Fibroblast of skin of right quadriceps (primary cell): ENCODE data around the gene TBC1D2.
"Not testable (repeated sequence)": the region's sequence is repeated elsewhere in the genome, so short reads cannot be mapped to it uniquely, and the experiment has no call there.

Experiments
- DNase-seq: peaks from one replicate; pipeline ENCODE4 v3.0.0-alpha.2; 2013

TBC1D2 gene

GRCh38 chr9:98185611-98186171, 69.8 kb downstream of the TBC1D2 start:
- no peak for DNase-seq

- no peak for DNase-seq
These were observed 70.4 kb downstream of the TBC1D2 start for GRCh38 chr9:98185021-98185567.

GRCh38 chr9:98184326-98184725, 71.1 kb downstream of the TBC1D2 start:
- DNase-seq = no peak

DNA sequence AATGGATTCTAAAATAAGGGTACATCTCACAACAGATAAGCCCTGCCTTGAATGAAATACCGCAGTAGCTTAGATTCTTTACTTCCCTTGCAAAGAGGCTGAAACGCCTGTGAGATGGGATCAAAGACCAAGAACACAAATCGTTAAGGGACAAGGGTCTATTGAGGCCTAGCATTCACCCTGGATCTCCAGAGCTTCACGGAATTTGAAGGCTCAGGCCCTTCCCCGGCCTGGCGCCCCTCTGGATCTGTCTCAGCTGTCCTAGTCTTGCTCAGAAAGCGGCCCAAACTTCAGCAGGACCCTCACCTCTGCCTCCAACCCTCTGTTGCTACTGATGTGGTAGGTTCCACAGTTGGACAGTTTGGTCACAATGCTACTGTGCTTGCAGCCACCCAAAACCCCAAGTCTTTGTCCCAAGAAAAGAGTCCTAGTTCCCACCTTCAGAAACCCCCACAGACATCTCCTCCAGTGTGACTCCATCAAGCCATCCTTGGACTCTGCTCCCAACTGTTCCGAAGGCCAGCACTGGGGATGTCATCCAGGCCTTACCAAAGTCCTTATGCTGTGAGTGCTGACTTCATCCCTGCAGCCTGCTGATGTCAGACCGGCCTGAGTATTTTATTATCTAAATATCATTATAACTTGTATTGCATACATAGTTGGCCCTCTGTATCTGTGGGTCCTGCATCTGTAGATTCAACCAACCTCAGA, 72.4 kb downstream of the TBC1D2 start:
- no peak for DNase-seq

- DNase-seq = no peak
These were observed 73.2 kb downstream of the TBC1D2 start for GRCh38 chr9:98182069-98182820.

GRCh38 chr9:98181746-98182068, 73.7 kb downstream of the TBC1D2 start:
- DNase-seq = no peak

DNA sequence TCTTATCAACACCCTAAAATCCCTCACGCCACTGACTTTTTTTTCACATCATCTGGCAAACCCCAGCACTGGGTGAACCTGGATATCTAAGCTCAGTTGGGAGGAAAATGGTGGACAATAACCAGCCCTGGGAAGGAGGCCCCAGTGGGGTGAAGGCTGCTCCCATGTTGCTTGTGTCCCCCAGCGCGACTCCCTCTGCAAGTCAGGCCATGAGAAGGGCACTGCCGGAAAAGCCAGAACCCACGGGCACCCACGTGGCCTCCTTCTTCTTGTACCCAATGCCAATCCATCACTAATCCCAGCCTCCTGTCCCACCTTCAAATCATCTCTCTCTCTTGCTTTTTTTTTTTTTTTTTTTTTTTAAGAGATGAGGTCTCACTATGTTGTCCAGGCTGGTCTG, 74.5 kb downstream of the TBC1D2 start:
- DNase-seq = no peak

DNA sequence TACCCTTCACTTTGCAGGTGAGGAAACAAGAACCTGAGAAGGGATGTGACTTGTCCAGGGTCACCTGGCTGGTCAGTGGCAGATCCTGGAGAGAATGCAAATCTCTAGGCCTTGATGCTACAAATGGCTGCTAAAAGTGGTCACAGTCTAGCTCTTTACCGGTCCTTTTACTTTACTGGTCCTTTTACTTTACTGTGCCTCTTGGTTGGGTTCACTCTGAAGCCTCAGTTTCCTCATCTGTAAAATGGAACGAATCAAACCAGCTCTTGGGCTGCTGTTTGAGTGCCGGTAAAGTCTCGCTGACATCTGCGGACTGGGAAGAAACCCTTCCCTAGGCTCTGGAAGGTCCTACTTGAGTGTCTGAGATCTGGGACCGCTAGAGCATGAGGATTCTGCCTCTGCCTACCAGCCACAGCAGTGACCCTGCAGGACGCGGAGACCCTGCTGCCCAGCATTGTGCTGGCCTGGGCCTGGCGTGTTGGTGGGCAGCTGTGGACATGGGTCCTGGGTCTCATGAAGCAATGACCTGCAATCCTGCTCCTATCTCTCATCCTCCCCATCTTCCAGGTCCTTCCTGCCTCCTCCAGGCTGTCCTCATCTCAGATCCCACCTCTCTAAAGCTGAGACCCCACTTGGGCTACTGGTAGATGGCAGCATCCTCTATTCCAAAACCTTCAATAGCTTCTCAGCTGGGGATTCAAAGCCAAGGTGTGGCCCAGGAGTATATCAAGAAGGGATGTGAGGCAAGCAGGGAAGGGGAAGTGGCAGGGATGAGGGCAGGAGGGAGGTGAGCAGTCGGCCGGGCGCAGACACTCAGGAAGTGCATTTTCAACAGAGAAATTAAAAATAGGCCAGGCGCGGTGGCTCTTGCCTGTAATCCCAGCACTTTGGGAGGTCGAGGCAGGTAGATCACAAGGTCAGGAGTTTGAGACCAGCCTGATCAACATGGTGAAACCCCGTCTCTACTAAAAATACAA, 76.3 kb downstream of the TBC1D2 start:
- DNase-seq = no peak

- DNase-seq = no peak
These were observed 78.8 kb downstream of the TBC1D2 start for GRCh38 chr9:98176391-98177259.

DNA sequence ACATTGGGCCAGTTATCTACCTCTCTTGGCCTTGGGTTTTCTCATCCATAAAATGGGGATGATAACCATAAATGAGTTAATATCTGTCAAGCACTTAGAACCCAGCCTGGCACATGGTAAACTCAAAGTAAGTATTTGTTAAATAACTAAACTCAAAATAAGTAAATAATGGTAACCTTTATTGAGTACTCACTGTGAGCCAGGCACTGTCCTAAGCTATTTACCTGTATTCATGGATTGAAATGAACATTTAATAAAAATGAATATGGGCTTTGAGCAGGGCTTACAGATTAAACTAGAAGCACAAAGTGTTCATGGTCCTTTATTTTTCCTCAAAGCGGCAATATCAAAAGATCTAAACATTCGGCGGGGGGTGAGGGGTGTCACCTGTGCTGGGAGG, 79.7 kb downstream of the TBC1D2 start:
- DNase-seq = no peak

DNA sequence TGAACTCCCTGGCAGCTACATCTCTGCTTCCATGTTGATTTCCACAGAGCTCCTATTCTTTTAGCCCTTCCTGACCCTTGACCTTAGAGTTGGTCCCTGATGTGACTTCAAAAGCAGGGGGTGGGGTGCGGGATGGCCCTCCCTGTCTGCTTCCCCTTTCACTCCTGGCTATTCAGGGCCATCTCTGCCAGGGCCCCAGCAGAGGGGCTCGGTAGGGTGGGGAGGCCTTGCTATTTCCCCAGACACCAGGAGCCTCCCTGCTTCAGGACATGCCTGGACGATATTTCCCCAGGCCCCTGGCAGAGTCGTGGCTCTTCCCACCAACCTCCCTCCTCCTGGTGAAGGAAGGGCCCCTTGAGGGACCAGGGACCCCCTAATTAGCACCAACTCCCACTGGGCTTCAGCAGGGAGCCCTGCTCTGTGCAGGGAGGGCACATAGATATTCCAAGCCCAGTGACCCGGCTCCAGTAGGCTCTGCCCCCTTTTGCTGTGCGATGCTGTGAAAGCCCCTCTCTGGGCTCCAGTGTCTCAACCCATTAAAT, 80.3 kb downstream of the TBC1D2 start:
- DNase-seq = no peak

DNA sequence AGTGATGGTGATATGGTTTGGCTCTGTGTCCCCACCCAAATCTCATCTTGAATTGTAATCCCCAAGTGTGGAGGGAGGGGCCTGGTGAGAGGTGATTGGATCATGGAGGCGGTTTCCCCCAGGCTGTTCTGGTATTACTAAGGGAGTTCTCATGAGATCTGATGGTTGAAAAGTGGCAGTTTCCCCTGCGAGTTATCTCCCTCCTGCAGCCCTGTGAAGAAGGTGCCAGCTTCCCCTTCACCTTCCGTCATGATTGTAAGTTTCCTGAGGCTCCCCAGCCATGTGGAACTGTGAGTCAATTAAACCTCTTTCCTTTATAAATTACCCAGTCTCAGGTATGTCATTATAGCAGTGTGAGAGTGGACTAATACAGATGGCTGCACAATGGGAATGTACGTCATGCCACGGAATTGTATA, 80.9 kb downstream of the TBC1D2 start:
- not testable (repeated sequence) for DNase-seq

- DNase-seq = no peak
These were observed 82.3 kb downstream of the TBC1D2 start for GRCh38 chr9:98173181-98173580.

GRCh38 chr9:98172604-98173003, 82.8 kb downstream of the TBC1D2 start:
- DNase-seq = no peak

DNA sequence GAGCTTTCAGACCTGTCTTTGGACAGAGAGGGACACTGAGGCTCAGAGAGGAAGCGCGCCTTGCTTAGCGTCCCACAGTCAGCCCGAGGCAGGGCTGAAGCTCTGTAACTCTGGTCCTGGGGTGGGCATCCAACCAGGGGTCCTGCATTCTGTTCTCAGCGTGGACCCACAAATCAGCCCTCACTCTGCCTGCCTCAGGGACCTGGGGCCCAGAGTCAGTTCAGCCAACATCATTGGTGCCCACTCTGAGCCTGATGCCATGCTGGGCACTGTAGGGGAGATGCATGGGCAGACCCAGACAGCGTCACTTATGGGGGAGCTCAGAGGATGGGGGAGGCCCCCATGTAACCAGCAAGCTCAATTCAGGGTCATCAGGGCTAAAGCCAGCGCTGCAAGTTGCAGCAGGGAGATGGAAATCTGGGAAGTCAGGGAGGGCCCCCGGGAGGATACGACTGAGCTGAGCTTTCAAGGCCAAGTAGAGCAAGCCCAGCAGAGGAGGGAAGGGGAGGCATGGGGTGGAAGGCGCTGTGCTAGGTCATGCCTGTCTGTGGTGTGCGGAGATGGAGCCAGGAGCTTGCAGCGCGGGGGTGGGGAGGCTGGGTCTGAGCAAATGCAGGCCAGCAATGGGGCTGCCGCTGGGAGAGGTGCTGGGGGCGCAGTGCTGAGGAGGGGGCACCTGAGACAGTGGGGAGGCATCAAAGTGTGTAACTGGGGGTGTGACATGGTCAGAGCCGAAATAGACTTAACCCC, 84.1 kb downstream of the TBC1D2 start:
- no peak for DNase-seq

DNA sequence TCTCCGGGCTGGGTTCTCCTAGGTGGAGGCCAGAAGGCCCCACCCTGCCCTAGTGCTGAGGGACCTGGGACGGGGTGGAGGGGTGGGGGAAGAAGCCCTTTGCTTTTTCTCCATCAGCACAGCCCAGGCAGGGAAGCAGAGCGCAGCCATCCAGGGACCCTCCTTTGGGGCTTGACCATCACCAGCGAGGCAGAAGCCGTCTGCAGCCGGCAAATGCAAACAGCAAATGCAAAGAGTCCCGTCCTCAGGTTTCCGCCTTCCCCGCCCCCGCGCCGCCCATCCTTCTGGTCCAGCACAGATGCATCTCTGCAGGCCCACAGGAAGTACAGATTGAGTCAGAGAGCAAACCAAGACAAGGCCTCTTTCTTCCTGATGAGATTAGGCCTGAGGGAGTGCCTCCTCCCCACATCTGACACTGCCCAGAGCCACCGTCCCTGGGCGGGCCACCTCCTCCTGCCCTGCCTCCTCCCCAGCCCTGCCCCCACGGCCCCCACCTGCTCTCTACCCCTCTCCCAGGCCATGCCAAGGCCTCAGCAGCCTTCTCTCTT, 86.4 kb downstream of the TBC1D2 start:
- DNase-seq = peak; percentile 34

DNA sequence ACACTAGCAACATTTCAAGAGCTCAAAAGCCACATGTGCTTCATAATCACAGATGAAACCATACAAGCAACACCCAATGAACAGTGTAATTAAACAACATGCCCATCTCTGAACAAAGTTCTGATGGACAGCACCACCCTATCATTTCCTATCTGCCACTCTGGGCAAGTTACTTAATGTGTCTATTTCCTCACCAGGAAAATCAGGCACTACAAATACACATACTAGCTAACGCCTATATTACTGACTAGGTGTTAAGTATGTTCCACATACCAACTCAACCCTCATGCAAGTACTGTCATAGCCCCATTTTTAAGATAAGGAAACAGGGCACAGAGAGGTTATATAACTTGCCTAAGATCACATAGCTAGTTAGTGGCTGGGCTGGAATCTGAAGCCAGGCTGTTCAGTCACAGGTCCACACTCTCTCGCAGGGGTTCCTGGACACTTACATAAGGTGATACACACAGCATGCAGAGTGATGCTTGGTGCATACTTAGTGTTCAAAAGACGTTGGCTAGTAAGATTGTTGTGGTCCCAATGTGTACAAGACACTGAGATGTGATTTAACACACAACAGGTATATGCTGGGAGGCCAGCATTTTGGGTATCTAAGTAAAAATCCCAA, 87.2 kb downstream of the TBC1D2 start:
- no peak for DNase-seq

DNA sequence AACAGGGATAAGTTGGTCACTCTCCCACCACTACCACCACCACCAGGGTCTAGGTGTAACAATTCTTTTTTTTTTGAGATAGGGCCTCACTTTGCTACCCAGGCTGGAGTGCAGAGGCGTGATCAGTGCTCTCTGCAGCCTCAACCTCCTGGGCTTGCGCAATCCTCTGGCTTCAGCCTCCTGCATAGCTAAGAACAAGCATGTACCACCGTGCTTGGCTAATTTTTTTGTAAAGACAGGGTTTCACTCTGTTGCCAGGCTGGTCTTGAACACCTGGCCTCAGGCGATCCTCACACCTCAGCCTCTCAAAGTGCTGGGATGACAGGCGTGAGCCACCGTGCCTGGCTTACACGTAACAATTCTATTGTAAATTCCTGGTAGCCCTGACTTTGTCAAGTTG, 90.5 kb downstream of the TBC1D2 start:
- no peak for DNase-seq

DNA sequence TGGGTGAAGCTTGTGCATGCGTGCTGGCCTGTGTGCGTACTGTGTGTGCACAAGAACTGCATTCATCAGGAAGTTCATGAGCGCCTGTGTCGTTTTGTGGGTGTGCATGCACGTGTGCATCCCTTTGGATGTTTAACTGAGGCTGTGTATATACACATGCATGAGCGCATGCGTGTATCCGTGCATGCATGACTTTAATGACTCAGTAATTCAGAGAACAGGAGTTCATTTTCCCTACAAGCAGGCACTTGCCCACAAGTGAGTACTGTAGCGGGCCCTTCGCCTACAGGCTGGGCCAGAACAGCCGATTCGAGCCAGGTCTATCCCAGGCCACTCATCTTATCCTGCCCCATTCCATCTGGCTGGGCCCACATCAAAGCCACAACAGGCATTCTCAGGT, 92.8 kb downstream of the TBC1D2 start:
- no peak for DNase-seq

GRCh38 chr9:98161851-98162250, 93.6 kb downstream of the TBC1D2 start:
- no peak for DNase-seq
